K562 (cell line): Measurements from ENCODE around the gene GPC3. TPM values are rescaled to one million over a fixed set of nuclear protein-coding genes. Genes with fewer than 3 reads are reported as not detected.

Experiments
- ATAC-seq: fragments of 200-7000 bp; cut with Tn5 transposase; 3 replicates; pipeline ENCODE4 v1.9.1; 2020; ENCODE audit warnings: moderate library complexity
- BruUV-seq: library from RNA; stranded (reverse); fragments of 400-500 nt; replicated peaks from 2 replicates; lab custom pipeline; 2021; lab: Mats Ljungman, UMichigan
- CTCF ChIA-PET: fragments of 300-600 bp; formaldehyde crosslinking; extraction: SDS; loops from one replicate; lab custom pipeline; 2021; ENCODE audit warnings: low intra/inter-chr PET ratio; lab: Yijun Ruan, JAX
- POLR2A ChIA-PET: fragments of 300-600, 350-650 bp; sonication (Branson Sonifier 250); formaldehyde crosslinking; extraction: SDS; loops from one replicate; lab custom pipeline; 2021; ENCODE audit warnings: antibody characterized with exemption, inconsistent platforms; lab: Yijun Ruan, JAX
- DNase-seq, 4 experiments: peaks; one replicate each; pipeline versions ENCODE4 v3.0.0 to v3.0.0-alpha.2; 2011 to 2018; ENCODE audit warnings: low spot score in 3 of 4, mixed read lengths in 3 of 4; ENCODE audit errors: extremely low read depth in 1 of 4
- FAIRE-seq: peaks from 2 replicates; lab custom pipeline; 2011; peaks lifted over from hg19 to GRCh38; lab: Jason Lieb, UNC
- H2AFZ ChIP-seq: 2 replicates; pipeline ENCODE4 v1.6.0; 2011; ENCODE audit warnings: low read depth, low read length, control low read depth, inconsistent platforms
- H3K27ac ChIP-seq: fragments of 200-600 bp; 3 replicates; pipeline ENCODE4 v1.8.0; 2011; ENCODE audit warnings: low read depth, mild to moderate bottlenecking, control low read depth, inconsistent platforms, low read length, moderate library complexity, mixed read lengths; ENCODE audit errors: extremely low read depth
- H3K27me3 ChIP-seq, 2 experiments: fragments of 300-600 bp in 1 of 2; 2 replicates in 1 of 2; 3 replicates in 1 of 2; pipeline versions ENCODE4 v1.6.0 to v1.8.0; 2011; ENCODE audit warnings: inconsistent platforms in 2 of 2, low read length in 2 of 2, mild to moderate bottlenecking in 1 of 2, mixed read lengths in 1 of 2, moderate library complexity in 1 of 2; ENCODE audit not compliant: control insufficient read depth in 2 of 2, insufficient read depth in 2 of 2
- H3K36me3 ChIP-seq: fragments of 300-600 bp; 3 replicates; pipeline ENCODE4 v1.8.0; 2011; ENCODE audit warnings: mild to moderate bottlenecking, low read length, inconsistent platforms; ENCODE audit not compliant: control insufficient read depth, insufficient read depth
- H3K4me1 ChIP-seq, 2 experiments: fragments of 200-600 bp in 1 of 2; replicated peaks in 1 of 2; 2 replicates in 1 of 2; 3 replicates in 1 of 2; pipeline versions ENCODE4 v1.5.1 to v1.8.0; 2011; ENCODE audit warnings: inconsistent platforms in 2 of 2, low read length in 2 of 2, mild to moderate bottlenecking in 1 of 2, mixed read lengths in 1 of 2, moderate library complexity in 1 of 2; ENCODE audit not compliant: control insufficient read depth in 2 of 2, insufficient read depth in 2 of 2
- H3K4me2 ChIP-seq: 2 replicates; pipeline ENCODE4 v1.6.1; 2011; ENCODE audit warnings: low read length, control low read depth, inconsistent platforms, mixed read lengths; ENCODE audit not compliant: insufficient read depth
- H3K4me3 ChIP-seq: fragments of 200-600 bp; sonication (generic), shearing (Covaris generic); 2 replicates; pipeline ENCODE4 v1.5.1; 2016; ENCODE audit warnings: control low read depth, inconsistent platforms
- H3K79me2 ChIP-seq: fragments of 200-600 bp; 3 replicates; pipeline ENCODE4 v1.8.0; 2011; ENCODE audit warnings: low read length, inconsistent platforms; ENCODE audit not compliant: control insufficient read depth, insufficient read depth
- H3K9ac ChIP-seq, 2 experiments: 2 replicates each; pipeline versions ENCODE4 v1.6.0 to v1.6.1; 2011; ENCODE audit warnings: low read depth in 2 of 2, low read length in 2 of 2, control low read depth in 1 of 2, inconsistent platforms in 1 of 2, mild to moderate bottlenecking in 1 of 2, mixed read lengths in 1 of 2; ENCODE audit not compliant: insufficient read depth in 1 of 2
- H3K9me1 ChIP-seq: one replicate; pipeline ENCODE4 v1.6.0; 2011; ENCODE audit warnings: inconsistent platforms, mild to moderate bottlenecking, low read length, moderate library complexity; ENCODE audit not compliant: control insufficient read depth, insufficient read depth
- H3K9me3 ChIP-seq: replicated peaks from 2 replicates; pipeline ENCODE4 v1.5.1; 2011; ENCODE audit warnings: low read depth, low read length, inconsistent platforms; ENCODE audit not compliant: control insufficient read depth, insufficient read depth
- H4K20me1 ChIP-seq: replicated peaks from 2 replicates; pipeline ENCODE4 v1.6.1; 2011; ENCODE audit warnings: low read length, inconsistent platforms, mixed read lengths; ENCODE audit not compliant: control insufficient read depth, insufficient read depth
- ELF4 ChIP-seq: fragments of 450-650 bp; formaldehyde crosslinking; IDR thresholded peaks from 2 replicates; pipeline ENCODE4 v1.4.0; 2022; ENCODE audit warnings: missing genetic modification characterization
- MAFK ChIP-seq: IDR thresholded peaks from 2 replicates; pipeline ENCODE4 v1.6.1; 2011; ENCODE audit warnings: low read length, improper control_type of control experiment
- MECOM ChIP-seq: fragments of 250-450 bp; sonication (Bioruptor Pico); IDR thresholded peaks from 2 replicates; pipeline ENCODE4 v1.8.0; 2022; ENCODE audit warnings: inconsistent platforms
- ZBTB1 ChIP-seq: sonication (generic); formaldehyde crosslinking; IDR thresholded peaks from 2 replicates; pipeline ENCODE4 v1.8.1; 2023; ENCODE audit warnings: missing genetic modification reagents, low read depth, mild to moderate bottlenecking, borderline replicate concordance
- ZNF384 ChIP-seq: IDR thresholded peaks from 2 replicates; pipeline ENCODE4 v1.6.1; 2012; ENCODE audit warnings: low read depth, low read length, improper control_type of control experiment
- WGBS: fragments of 100-300 bp; shearing (Covaris generic); methylation state at CpG from one replicate; pipeline ENCODE4 v1.1.6; 2016; ENCODE audit warnings: low coverage, mixed read lengths; ENCODE audit not compliant: insufficient coverage; ENCODE audit errors: missing lambda C conversion rate; 5-methylcytosine and 5-hydroxymethylcytosine counted together
- in situ Hi-C: fragments of 300-500 bp; cut with MboI; formaldehyde crosslinking; loops from 4 replicates; pipeline ENCODE4 v1.15.0; 2018; ENCODE audit warnings: inconsistent platforms, mixed read lengths
- intact Hi-C: fragments of 100-400 bp; cut with micrococcal nuclease; formaldehyde crosslinking; loops from 2 replicates; pipeline ENCODE4 v1.14.2; 2022
- polyA plus RNA-seq, 8 experiments: library from polyadenylated mRNA; depleted of rRNA in 4 of 8; stranded (reverse) in 5 of 8; unstranded in 3 of 8; fragments of >200 nt; fragmentation: Nextera tagmentation in 2 of 8; fragmentation: Illumina TruSeq in 1 of 8; extraction: Ambion mirVana in 2 of 8; extraction: Trizol in 1 of 8; gene quantifications; 2 replicates each; pipeline versions ENCODE4 v1.2.1 to v1.2.3, GENCODE V29; 2011 to 2014; ENCODE audit warnings: inconsistent platforms in 1 of 8, missing spikeins in 1 of 8
- total RNA-seq, 7 experiments: library from RNA; depleted of rRNA in 6 of 7; stranded (reverse); fragments of >200 nt in 6 of 7; fragmentation: Illumina TruSeq in 2 of 7; extraction: Trizol in 2 of 7; gene quantifications; 2 replicates each; pipeline versions ENCODE4 v1.2.1 to v1.2.3, GENCODE V29; 2011 to 2021; ENCODE audit warnings: low replicate concordance in 1 of 7
- TF ChIP-seq, protein P1 (sequence below): fragments of 450-650 bp; IDR thresholded peaks from 2 replicates; pipeline ENCODE4 v1.6.1; 2018; ENCODE audit warnings: mild to moderate bottlenecking, low read depth; ENCODE audit not compliant: partially characterized antibody

GPC3 gene
- total and polyA plus RNA-seq, 9 of the 15 experiments (the other 6 are each of a cell fraction or from before 2014, with no cell fraction given) = 0.42 TPM; not detected in 8

GRCh38 chrX:133749951-133750350 is 235.4 kb downstream of the GPC3 start:
- Histone ChIP-seq H3K27me3 (no peaks in the 10 kb centered on the region), H3K9me3 (no peaks in the 10 kb centered on the region), H4K20me1 (no peaks in the 10 kb centered on the region), H3K36me3 (no peaks in the 10 kb centered on the region), H3K9me1 (no peaks in the 10 kb centered on the region), H3K4me2 (no peak overlapping the region), H2AFZ (no peak overlapping the region), H3K27ac (no peak overlapping the region), H3K79me2 (no peaks in the 10 kb centered on the region), H3K4me3 (no peak overlapping the region), H3K4me1 (no peaks in the 10 kb centered on the region), H3K9ac (no peak overlapping the region)
- in situ Hi-C loops (no loop called here), intact Hi-C loops (no loop called here)
- no TSS peak for BruUV-seq
- TF ChIP-seq, protein P1, sequence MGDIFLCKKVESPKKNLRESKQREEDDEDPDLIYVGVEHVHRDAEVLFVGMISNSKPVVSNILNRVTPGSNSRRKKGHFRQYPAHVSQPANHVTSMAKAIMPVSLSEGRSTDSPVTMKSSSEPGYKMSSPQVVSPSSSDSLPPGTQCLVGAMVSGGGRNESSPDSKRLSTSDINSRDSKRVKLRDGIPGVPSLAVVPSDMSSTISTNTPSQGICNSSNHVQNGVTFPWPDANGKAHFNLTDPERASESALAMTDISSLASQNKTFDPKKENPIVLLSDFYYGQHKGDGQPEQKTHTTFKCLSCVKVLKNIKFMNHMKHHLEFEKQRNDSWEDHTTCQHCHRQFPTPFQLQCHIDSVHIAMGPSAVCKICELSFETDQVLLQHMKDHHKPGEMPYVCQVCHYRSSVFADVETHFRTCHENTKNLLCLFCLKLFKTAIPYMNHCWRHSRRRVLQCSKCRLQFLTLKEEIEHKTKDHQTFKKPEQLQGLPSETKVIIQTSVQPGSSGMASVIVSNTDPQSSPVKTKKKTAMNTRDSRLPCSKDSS = no peak
- TF ChIP-seq MECOM (CRISPR knock-in tag) = no peak
- TF ChIP-seq ZBTB1 (CRISPR knock-in tag) = no peak
- TF ChIP-seq ELF4 = no peak
- no peak for TF ChIP-seq MAFK
- TF ChIP-seq ZNF384 = no peak
- FAIRE-seq = no peak
- ChIA-PET POLR2A (no interaction called here), CTCF (no interaction called here)
- ATAC-seq = no peak
- 0% methylated on average over 4 of the region's 4 CpGs for WGBS
- DNase-seq = no peak
